Kidney capillary endothelial cell (primary cell): ENCODE measurements around the gene ARF6.
"Not testable (repeated sequence)": the region's sequence is repeated elsewhere in the genome, so short reads cannot be mapped to it uniquely, and the experiment has no call there.

Experiments
- DNase-seq: peaks from one replicate; pipeline ENCODE4 v3.0.0-alpha.2; 2018; ENCODE audit warnings: low spot score

Gene ARF6

DNA sequence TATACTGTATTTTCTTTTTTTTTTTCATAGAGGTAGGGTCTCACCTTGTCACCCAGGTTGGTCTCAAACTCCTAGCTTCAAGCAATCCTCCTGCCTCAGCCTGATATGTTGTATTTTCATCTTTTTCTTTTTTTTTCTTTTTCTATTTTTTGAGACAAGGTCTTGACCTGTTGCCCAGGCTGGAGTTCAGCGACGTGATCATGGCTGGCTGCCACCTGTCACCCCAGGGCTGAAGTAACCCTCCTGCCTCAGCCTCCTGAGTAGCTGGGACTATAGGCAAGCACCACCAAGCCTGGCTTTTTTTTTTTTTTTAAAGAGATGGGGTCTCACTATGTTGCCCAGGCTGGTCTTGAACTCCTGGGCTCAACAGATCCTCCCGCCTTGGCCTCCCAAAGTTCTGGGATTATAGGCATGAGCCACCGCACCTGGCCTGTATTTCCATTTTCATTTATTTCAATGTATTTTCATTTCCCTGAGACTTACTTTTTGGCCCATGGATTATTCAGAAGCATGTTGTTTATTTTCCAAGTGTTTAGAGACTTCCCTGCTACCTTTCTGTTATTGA is 16.2 kb upstream of the ARF6 start:
- DNase-seq = no peak

DNA sequence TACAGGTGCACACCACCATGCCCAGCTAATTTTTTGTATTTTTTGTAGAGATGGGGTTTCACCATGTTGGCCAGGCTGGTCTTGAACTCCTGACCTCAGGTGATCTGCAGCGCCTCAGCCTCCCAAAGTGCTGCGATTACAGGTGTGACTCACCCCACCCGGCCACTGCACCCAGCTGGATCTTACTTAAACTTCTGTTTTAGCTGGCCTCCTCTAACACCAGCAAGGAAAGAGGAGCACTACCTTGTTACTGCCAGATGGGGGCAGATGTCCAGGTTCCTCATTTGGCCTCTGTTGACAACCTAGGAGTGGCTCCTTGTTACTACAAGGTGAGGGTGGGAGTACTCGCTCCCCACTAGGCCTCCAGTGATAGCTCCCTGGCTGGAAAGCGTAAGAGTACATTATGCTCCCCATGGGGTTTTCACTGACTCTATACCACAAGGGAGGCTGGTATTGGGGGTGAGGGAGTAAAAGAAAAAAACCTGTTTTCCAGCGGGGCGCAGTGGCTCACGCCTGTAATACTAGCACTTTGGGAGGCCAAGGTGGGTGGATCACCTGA is 13.2 kb upstream of the ARF6 start:
- DNase-seq = no peak

DNA sequence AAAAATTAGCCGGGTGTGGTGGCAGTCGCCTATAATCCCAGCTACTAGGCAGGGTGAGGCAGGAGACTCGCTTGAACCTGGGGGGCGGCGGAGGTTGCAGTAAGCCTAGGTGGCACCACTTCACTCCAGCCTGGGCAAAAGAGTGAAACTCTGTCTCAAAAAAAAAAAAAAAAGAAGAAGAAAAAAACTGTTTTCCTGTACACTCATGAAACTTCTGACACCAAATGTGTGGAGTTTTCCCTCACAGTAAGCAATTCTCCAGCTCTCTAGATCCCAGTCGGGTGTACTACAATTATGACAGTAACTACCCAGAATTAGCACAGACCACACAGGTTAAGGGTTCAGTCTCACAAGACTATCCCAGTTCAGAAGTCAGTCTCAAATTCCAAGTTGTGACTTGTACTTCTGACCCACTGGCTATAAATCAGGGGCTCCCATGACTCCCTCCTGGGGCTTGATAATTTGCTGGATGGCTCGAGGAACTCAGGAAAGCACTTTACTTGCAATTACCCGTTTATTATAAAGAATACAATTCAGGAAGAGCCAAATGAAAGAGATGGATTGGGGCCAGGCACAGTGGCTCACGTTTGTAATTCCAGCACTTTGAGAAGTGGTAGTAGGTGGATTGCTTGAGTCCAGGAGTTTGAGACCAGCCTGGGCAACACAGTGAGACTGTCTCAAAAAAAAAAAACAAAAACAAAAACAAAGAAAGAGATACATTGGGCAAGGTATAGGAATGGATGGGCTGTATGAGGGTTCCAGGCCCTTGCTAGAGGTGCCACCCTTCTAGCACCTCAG is 12.4 kb upstream of the ARF6 start:
- no peak for DNase-seq

DNA sequence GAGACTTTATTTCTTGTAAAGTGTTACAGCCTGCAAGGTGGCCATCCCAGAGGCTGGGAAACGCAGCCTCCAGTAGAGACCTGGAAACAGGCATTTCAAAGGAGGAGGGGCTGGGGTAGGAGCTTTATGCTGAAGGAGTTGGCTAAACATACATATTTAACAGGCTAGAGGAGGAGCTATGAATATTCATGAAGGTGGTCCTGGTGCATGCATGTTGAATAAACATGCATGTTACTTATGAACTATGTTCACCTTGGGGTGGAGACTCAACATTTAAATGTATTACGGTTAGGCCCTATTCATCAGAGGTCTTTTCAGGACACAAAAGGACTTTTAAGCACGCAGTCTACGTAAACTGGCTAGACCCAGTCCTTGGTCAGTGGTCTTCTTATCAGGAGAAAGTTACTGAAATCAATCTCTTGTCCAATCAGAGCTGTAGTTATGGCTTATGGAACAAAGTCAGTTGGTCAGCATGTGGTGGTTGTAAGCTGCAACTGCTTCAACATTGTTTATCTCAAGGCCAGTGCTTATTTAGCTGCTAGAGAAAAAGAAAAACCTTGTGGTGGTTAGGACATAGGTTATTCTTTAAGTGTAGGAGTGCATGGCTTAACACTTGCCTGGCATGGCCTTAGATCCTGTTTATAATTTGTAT is 11.4 kb upstream of the ARF6 start:
- DNase-seq = no peak

DNA sequence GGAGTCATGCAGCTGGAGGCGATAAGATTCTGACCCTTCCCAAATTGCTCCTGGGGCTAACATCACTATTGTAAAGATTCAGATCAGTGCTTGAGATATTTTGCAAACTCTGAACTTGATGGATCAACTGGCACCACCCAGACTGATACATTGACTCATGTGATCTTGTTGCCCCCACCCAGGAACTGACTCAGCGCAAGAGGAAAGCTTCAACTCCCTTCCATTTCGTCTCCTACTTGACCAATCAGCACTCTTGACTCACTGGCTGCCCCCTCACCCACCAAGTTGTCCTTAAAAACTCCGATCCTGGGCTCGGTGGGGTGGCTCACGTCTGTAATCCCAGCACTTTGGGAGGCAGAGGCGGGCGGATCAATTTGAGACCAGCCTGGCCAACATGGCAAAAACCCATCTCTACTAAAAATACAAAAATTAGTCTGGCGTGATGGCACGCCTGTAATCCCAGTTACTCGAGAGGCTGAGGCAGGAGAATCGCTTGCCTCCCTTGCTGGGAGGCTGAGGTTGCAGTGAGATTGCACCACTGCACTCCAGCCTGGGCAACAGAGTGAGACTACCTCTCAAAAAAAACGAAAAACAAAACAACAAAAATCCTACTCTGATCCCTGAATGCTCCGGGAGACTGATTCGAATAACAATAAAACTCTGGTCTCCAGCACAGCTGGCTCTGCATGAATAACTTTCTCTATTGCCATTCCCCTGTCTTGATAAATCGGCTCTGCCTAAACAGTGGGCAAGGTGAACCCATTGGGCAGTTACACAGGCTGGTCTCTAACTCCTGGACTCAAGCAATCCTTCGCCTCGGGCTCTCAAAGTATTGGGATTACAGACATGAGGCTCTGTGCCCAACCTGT is 9.8 kb upstream of the ARF6 start:
- no peak for DNase-seq

DNA sequence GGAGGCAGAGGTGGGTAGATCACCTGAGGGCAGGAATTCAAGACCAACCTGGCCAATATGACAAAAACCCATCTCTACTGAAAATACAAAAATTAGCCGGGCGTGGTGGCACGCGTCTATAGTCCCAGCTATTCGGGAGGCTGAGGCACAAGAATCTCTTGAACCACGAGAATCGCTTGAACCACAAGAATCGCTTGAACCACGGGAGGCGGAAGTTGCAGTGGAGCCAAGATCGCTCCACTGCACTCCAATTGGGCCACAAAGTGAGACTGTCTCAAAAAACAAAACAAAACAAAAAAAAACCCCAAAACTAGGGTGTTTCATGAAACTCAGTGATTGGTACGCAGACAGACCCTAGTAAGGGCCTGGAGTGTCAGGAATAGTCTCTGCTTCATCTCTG is 6.4 kb upstream of the ARF6 start:
- DNase-seq = no peak

DNA sequence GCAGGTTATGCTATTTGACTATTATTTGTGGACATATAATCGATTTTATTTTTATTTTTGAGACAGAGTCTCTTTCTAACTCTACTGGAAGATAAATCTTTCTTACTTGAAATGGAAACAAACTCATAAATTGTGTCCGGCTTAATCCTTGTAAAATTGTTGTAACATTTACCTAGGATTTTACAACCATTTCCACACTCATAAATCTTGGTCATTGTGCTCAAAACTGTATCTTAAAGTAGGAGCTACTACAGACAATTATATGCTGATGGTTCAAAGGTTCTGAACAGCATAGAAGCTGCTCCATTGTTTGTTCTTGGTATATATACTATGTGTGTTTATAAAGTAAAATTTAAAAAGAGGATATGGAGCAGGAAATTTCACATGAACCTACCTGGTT is 4.6 kb upstream of the ARF6 start:
- DNase-seq = no peak

DNA sequence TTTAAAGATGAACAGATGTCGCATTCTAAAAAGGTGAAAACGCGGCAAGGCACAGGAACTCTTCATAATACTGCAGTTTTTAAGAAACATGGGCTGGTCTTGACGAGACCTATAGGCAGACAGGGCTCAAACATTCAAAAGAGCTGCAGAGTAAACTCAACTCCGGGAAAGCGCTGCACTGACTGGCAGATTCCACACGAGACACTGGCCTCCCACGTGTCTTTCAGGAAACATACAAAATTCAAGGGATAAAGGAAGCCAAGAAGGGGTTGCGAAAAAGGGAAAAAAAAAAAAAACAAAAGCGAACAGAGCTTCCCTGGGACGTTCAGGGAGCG is 614 bp upstream of the ARF6 start:
- peak; percentile 64 for DNase-seq

DNA sequence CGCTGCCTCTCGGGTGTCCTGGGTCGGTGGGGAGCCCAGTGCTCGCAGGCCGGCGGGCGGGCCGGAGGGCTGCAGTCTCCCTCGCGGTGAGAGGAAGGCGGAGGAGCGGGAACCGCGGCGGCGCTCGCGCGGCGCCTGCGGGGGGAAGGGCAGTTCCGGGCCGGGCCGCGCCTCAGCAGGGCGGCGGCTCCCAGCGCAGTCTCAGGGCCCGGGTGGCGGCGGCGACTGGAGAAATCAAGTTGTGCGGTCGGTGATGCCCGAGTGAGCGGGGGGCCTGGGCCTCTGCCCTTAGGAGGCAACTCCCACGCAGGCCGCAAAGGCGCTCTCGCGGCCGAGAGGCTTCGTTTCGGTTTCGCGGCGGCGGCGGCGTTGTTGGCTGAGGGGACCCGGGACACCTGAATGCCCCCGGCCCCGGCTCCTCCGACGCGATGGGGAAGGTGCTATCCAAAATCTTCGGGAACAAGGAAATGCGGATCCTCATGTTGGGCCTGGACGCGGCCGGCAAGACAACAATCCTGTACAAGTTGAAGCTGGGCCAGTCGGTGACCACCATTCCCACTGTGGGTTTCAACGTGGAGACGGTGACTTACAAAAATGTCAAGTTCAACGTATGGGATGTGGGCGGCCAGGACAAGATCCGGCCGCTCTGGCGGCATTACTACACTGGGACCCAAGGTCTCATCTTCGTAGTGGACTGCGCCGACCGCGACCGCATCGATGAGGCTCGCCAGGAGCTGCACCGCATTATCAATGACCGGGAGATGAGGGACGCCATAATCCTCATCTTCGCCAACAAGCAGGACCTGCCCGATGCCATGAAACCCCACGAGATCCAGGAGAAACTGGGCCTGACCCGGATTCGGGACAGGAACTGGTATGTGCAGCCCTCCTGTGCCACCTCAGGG is 679 bp downstream of the ARF6 start:
- no peak for DNase-seq

DNA sequence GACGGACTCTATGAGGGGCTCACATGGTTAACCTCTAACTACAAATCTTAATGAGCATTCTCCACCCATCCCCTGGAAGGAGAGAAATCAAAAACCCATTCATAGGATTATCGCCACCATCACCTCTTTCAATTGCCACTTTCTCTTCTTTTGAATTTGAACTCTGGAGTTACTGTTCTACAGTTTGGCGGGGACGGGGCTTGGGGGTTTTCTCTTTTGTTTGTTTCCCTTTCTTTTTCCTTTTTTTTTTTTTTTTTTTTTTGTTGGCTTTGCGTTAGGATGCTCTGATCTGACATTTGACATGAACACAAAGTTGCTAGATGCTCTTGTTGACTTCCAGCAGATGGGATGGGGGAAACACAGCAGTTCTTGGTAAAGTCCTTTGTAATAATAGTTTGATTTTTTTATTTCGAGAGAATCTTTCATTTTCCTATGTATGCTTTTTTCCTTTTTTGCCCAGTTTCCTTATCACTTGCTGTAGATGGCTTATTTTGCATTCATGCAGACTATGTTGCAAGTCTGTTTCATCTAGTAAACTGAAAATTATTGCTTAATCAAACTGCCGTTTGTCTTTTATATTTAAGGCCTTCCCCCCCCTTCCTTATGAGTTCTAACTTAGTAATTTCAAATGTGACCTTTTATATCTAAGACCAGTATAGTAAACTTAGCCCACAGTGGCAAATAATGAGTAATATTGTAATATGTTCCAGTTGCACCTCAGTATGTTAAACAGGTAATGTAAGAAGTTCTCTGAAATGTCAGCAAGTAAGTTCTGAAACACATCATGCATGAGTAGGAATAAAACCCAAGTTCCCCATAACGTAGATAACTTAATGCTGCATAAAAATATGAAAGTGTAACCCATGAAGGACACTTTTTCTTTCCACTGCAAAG is 1.6 kb downstream of the ARF6 start:
- DNase-seq = not testable (repeated sequence)

DNA sequence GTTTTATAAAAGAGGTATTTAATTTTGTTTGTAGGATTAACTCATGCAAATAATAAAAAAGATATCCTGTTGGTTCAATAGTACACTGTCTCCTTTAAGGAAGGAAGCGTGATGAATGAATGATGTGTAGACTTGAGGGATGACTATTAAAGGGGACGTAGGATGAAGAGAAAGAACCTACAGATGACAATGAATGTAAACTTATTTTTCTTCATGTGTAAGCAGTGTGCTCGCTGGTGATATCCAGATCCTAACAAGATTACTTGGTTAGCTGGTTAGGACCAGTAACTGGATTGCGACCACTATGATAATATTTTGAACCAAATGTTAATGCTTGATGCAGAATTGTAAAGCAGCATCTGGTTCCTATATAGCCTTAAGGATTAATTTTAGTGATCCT is 2.6 kb downstream of the ARF6 start:
- DNase-seq = no peak

DNA sequence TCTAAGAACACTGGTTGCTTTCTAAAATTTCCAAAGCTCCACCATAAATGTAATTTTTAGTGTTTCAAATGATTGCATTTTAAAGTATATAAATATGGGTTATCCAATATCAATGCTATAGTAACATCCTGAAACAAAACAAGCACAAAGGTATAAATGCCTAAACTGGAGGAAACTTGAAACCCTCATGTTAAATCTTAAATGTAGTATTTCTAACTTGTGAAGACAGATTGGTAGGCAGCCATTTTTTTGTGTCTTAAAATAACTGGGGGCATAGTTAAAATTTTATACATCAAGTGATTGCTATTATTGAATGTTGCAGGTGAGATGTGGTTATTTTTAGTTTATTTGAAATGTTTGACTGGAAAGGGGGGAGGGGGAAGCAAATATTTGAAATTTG is 3.4 kb downstream of the ARF6 start:
- not testable (repeated sequence) for DNase-seq

DNA sequence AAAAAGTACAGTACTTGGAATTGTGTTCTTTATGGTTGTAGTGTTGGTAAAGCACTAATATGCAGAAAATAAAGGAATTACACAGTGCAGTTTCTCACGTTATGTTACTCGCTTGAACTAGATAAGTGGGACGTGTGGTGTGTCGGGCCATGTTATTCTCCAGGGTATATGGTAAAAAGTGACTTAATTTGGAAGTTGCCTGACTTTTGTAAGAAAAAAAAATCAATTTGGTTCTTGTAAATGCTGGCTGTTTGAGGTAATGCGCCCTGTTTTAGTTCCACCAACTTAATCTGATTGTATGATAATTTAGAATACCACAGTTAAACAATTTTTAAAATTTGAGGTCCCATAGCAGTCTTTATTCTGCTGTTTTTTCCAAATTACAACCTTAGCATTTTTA is 4.1 kb downstream of the ARF6 start:
- DNase-seq = no peak

DNA sequence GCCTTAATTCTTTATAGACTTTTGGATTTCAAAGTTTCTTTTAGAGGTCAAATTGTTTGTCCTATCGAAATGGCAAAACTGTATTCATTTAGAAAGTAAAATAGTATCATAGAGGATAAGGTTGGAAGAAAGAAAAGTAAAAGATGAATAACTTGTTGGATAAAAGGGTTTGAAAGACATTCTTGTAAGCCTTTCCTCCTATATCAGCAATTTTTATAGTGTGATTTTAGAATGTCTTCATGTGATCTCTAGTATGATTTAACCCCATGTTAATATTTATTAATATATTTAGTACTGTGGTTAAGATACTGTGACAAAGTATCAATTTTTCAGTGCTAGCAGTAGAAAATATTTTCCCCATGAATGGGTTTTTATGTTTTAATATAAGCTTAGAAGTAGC is 4.5 kb downstream of the ARF6 start:
- DNase-seq = no peak

DNA sequence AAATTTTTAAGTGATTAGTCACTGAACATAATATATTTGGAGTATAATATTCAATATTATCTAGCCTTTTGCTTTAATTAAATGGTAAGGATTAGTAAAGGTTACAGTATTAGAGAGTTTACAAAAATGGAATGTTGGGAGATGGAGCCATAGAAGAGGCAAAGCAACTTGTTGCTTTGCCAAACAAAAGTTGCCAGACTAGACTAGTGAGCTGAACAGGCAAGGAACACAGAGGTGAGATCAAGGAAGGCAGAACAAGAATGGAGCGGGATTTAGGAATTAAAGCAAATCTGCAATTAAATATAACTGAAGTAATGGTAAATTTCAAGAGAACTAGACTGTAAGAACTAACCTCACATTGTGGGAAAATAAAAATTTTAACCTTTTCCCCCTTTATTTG is 5.1 kb downstream of the ARF6 start:
- DNase-seq = no peak

DNA sequence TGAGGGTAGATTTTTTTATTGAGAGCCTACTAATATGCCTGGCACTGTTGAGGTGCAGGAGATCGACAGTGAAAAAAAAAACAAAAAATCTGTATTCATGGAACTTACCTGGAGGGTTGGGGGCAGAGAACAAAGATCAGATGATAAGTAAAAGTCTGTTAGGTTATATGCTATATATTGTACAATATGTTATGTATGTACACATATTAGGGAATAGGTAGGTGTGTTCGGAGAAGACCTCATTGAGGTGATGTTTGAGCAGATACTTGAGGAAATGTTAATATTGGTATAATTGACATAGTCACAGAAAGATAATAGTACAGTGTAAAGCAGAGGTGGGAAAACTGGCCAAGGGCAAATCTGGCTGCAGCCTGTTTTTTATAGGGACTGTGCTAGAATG is 5.6 kb downstream of the ARF6 start:
- DNase-seq = no peak

DNA sequence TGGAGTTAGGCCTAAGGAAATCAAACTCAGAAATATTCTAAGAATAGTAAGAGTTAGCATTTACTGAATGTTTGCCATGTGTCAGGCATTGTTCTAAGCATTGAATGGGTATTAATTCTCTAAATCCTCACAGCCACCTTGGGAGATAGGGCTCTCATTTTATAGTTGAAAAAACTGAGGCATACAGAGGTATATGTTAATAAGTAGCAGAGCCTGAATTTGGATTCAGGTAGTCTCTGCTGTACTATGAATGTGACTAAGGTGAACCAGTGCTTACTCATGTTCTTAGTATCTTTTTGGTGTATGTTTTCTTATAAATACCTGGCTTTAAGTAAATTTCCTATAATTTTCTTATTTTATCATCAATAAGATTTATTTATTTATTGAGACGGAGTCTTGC is 8.1 kb downstream of the ARF6 start:
- no peak for DNase-seq

DNA sequence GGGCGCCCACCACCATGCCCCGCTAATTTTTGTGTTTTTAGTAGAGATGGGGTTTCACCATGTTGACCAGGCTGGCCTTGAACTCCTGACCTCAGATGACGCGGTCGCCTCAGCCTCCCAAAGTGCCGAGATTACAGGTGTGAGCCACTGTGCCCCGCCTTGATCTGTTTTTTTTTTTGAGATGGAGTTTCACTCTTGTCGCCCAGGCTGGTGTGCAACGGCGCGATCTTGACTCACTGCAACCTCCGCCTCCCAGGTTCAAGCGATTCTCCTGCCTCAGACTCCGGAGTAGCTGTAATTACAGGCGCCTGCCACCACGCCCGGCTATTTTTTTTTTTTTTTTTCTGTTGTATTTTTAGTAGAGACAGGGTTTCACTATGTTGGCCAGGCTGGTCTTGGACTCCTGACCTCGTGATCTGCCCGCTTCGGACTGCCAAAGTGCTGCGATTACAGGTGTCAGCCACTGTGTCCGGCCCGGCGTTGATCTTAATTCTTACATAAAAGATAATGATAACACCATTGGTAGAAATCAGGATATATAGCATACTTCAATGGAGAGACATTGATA is 9.9 kb downstream of the ARF6 start:
- not testable (repeated sequence) for DNase-seq

DNA sequence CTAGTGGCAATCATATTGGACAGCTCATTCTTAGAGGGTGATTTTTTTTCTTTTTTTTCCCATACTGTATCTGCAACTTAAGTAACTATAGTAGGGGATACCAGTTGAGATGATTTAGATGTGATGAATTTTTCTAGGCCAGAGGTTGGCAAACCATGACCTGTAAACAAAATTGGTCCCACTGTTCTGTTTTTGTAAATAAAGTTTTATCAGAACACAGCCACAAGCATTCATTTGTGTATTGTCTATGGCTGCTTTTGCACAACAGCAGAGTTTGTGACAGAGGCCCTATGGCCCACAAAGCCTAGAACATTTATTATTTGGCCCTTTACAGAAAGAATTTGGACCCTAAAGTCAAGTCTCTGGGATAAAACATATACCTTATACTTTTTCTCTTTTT is 11.4 kb downstream of the ARF6 start:
- no peak for DNase-seq

DNA sequence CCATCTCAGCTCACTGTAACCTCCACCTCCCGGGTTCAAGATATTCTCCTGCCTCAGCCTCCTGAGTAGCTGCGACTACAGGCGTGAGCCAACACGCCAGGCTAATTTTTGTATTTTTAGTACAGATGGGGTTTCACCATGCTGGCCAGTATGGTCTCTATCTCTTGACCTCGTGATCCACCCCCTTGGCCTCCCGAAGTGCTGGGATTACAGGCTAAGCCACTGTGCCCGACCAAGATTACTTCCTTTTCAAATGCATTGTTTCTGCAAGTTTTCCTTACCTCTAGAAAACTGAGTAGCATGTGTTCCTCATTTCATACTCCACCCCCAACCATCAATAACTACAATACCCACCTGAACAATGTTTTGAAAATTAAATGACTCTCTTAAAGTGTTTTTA is 13.1 kb downstream of the ARF6 start:
- no peak for DNase-seq
